Pancreas (tissue), 10 donors: ENCODE measurements around the gene PLAU. TPM values are rescaled to one million over a fixed set of nuclear protein-coding genes. Genes with fewer than 3 reads are reported as not detected.
A peak's percentile ranks its signal among the peaks of the same experiment; 100 is the strongest.

Experiments
- ATAC-seq, 4 donors: fragments of 200-7000 bp; cut with Tn5 transposase; one replicate each; pipeline versions ENCODE4 v1.8.0 to v1.9.1; 2020; ENCODE audit warnings: mild to moderate bottlenecking in 4 of 4, moderate library complexity in 4 of 4
- DNase-seq, 6 donors: peaks; one replicate each; pipeline ENCODE4 v3.0.0-alpha.2; 2020
- FAIRE-seq: peaks from 2 replicates; lab custom pipeline; 2012; peaks lifted over from hg19 to GRCh38; lab: Jason Lieb, UNC
- H3K27ac ChIP-seq, 4 donors: fragments of 200-600 bp; sonication (generic); 1 replicate in 3 of 4; 2 replicates in 1 of 4; pipeline versions ENCODE4 v1.5.0 to v1.8.0; 2020
- H3K27me3 ChIP-seq, 4 donors: fragments of 200-600 bp; one replicate each; pipeline ENCODE4 v1.8.0; 2021
- H3K36me3 ChIP-seq, 3 donors: fragments of 200-600 bp; sonication (generic) in 1 of 3; one replicate each; pipeline versions ENCODE4 v1.5.0 to v1.8.0; 2020 to 2021
- H3K4me1 ChIP-seq, 3 donors: fragments of 200-600 bp; one replicate each; pipeline ENCODE4 v1.8.0; 2021
- H3K4me3 ChIP-seq, 4 donors: fragments of 200-600 bp; sonication (generic) in 2 of 4; one replicate each; pipeline versions ENCODE4 v1.5.0 to v1.8.0; 2020 to 2021
- H3K9me3 ChIP-seq, 4 donors: fragments of 200-600 bp; one replicate each; pipeline ENCODE4 v1.8.0; 2021
- WGBS, 2 donors: extraction: QIAGEN DNeasy Blood & Tissue Kit; methylation state at CpG; one replicate each; pipeline ENCODE4 v1.1.7; 2013; 5-methylcytosine and 5-hydroxymethylcytosine counted together
- intact Hi-C, 3 donors: fragments of 100-400 bp; cut with DNase I; formaldehyde crosslinking; loops; one replicate each; pipeline versions ENCODE4 v1.11.1 to v1.14.2; 2022
- polyA plus RNA-seq, 2 donors: library from polyadenylated mRNA; stranded (reverse); fragments of 200-250 nt; gene quantifications; one replicate each; pipeline ENCODE4 v1.2.3, GENCODE V29; 2013
- total RNA-seq, 6 donors: library from RNA; stranded (reverse); fragmentation: NEBNext Ultra II Directional in 4 of 6; extraction: Animal tissue kit (Norgen Biotek cat#: 25700) in 4 of 6; gene quantifications; one replicate each; pipeline versions ENCODE4 v1.2.1 to v1.2.4, GENCODE V29; 2021 to 2023
- TF ChIP-seq, protein P1 (sequence below), 4 donors: fragments of 200-600 bp; sonication (generic) in 3 of 4; IDR thresholded peaks; one replicate each; pipeline versions ENCODE4 v1.5.0 to v1.8.0; 2021; ENCODE audit warnings: antibody characterized with exemption in 4 of 4
- donor health status: healthy with polysubstance abuse.
- donor health status: DM: no; HTN: no; CAD: no; lungs with moderate emphysema.
- donor health status: DM: no; HTN: no; CAD: no.
- donor health status: control.
- donor health status: control.
- donor health status: Bipolar disorder and iron deficiency.
- donor health status: DM: yes; HTN: yes; CAD: no.
- donor health status: DM: no; HTN: no; CAD: no.
- donor health status: DM: no; HTN: no; CAD: no.
- donor health status: DM: yes; HTN: yes; CAD: no.

PLAU gene
- total RNA-seq: 10 to 100 TPM in 2 of 6 donors, 1 to 10 TPM in 4; 1.5 to 16.3 (median 3.6) TPM
- 1 to 10 TPM; 3.0 to 6.4 TPM for polyA plus RNA-seq

DNA sequence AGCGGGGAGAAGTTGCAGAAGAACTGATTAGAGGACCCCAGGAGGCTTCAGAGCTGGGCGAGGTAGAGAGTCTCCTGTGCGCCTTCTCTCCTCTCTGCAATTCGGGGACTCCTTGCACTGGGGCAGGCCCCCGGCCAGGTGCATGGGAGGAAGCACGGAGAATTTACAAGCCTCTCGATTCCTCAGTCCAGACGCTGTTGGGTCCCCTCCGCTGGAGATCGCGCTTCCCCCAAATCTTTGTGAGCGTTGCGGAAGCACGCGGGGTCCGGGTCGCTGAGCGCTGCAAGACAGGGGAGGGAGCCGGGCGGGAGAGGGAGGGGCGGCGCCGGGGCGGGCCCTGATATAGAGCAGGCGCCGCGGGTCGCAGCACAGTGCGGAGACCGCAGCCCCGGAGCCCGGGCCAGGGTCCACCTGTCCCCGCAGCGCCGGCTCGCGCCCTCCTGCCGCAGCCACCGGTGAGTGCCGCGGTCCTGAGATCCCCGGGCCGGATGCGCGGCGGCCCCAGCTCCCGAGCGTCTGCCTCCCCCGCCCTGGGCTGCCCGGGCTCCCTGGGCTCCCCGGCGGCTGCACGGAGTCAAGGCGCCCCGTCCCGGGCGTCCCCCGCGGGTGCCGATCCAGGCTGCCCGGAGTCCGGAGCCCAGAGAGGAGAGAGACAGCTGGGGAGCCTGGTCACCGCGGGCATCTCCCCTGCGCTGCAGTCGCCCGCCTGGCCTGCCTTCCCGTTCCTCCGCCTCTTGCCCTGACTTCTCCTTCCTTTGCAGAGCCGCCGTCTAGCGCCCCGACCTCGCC is at the start of gene PLAU:
Gene PLAU (plus strand): TSS at position 369 of the 789 bp plus-strand sequence. CDS start 424 bp downstream, outside the sequence.
- no peaks in the 10 kb centered on the region for H3K9me3 ChIP-seq
- H3K27me3 ChIP-seq: no peaks in the 10 kb centered on the region
- TF ChIP-seq, protein P1, sequence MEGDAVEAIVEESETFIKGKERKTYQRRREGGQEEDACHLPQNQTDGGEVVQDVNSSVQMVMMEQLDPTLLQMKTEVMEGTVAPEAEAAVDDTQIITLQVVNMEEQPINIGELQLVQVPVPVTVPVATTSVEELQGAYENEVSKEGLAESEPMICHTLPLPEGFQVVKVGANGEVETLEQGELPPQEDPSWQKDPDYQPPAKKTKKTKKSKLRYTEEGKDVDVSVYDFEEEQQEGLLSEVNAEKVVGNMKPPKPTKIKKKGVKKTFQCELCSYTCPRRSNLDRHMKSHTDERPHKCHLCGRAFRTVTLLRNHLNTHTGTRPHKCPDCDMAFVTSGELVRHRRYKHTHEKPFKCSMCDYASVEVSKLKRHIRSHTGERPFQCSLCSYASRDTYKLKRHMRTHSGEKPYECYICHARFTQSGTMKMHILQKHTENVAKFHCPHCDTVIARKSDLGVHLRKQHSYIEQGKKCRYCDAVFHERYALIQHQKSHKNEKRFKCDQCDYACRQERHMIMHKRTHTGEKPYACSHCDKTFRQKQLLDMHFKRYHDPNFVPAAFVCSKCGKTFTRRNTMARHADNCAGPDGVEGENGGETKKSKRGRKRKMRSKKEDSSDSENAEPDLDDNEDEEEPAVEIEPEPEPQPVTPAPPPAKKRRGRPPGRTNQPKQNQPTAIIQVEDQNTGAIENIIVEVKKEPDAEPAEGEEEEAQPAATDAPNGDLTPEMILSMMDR (IDR thresholded peaks at IDR 0.05): no peak
- peaks cover 0 to 4% (median 0%) of the 10 kb centered on the region in 3 donors for H3K4me1 ChIP-seq
- WGBS, 2 donors: 1 to 3% methylated on average over 41 to 74 of the region's 74 CpGs
- peak within 1 kb of the TSS; percentile 31 to 76 (median 40) for H3K4me3 ChIP-seq
- no peaks in the 10 kb centered on the region for H3K36me3 ChIP-seq
- peak within 1 kb of the TSS in 2 of 4 donors; percentile 57 to 69 for H3K27ac ChIP-seq
- intact Hi-C loops: no loop called here
- peak in 5 of 6 donors; percentile 15 to 77 (median 33) for DNase-seq
- ATAC-seq: peak; percentile 39 to 69 (median 66)
- no peak for FAIRE-seq

DNA sequence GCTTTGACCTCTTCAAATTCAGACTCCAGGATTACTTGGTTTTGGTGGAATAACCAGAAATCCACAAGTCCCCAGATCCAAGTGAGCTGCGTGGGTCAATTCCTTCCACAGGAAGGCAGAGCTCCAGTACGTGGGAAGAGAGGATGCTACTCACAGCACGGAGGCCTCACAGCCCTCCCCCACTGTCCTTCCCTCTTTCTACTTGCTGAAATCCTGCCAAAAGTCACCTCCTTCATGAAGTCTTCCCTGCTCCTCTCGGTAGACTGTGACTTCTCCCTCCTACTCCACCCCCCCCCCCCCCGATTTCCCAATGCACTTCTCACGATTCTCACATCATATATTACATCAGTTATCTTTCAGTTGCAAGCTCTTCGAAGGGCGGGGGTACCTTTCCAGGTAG is 48.9 kb upstream of the PLAU start:
- TF ChIP-seq, protein P1 (IDR thresholded peaks at IDR 0.05): no peak
- 80 to 86% methylated on average over 8 of the region's 8 CpGs for WGBS, 2 donors

DNA sequence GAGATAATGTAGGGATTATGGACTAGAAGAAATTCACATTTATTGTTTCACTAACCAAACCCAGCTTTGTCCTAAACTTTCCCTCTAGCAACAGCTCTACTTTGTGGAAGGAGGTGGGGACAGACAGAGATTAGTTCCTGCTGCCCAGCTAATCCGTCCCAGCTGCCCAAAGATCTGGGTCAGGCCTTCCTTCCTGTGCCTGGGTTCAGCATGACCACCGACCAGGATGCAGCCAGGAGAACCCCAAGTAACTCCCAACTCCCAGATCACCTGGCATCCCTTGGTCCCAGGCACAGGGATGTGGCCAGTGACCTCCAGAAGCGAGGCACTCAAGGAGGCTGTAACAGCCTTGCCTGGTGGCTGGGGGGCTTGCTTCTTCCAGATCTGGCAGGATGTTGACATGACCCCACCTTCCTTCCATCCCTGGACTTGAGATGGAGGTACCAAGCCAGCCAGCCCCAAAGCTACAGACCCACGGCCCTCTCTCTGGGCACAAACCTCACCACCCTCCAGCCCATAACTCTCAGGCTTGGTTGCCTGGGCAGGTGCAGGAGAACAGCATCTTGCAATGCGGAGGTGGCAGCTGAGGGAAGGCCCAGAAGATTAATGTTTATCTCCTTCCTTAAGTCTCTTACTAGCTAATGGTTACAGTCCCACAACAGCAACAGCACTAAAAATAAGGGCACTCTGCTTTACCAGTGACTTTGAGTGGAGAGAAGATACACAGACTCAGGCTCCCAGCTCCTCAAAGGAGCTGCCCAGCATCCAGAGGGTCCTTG is 47.7 kb upstream of the PLAU start:
- intact Hi-C loops: no loop called here
- H3K9me3 ChIP-seq: no peaks in the 10 kb centered on the region
- H3K36me3 ChIP-seq: no peaks in the 10 kb centered on the region
- no peaks in the 10 kb centered on the region for H3K27me3 ChIP-seq
- TF ChIP-seq, protein P1 (IDR thresholded peaks at IDR 0.05): no peak
- FAIRE-seq (no peak), ATAC-seq (no peak), DNase-seq (peak in 1 of 6 donors; percentile 20)
- no peaks in the 10 kb centered on the region for H3K4me1 ChIP-seq
- H3K4me3 ChIP-seq: no peak overlapping the region
- WGBS, 2 donors: 83% methylated on average over 5 of the region's 5 CpGs
- H3K27ac ChIP-seq: no peak overlapping the region

More for the DNA sequence above, 48.9 kb upstream of the PLAU start:
- Histone ChIP-seq H3K4me1 (no peaks in the 10 kb centered on the region), H3K27ac (no peak overlapping the region), H3K27me3 (no peaks in the 10 kb centered on the region), H3K36me3 (no peaks in the 10 kb centered on the region), H3K9me3 (no peaks in the 10 kb centered on the region), H3K4me3 (no peak overlapping the region)
- FAIRE-seq (no peak), DNase-seq (no peak), ATAC-seq (no peak)
- intact Hi-C loops: no loop called here

DNA sequence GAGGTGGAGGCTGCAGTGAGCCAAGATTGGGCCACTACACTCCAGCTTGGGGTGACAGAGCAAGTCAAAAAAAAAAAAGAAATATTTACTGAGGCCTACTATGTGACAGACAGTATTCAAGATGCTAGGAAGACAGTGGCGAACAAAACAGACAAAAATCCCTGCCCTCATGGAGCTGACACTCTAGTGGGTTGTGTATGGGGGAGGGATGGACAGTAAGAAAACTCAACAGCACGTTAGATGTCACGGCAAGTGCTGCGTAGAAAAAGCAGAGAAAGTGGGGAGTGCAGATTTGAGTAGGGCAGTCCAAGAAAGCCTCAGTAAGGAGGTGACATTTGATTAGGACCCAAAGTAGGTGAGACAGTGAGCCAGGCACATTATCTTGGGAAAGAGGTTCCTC is 46.7 kb upstream of the PLAU start:
- Histone ChIP-seq H3K27me3 (no peaks in the 10 kb centered on the region), H3K4me1 (no peaks in the 10 kb centered on the region), H3K36me3 (no peaks in the 10 kb centered on the region), H3K9me3 (no peaks in the 10 kb centered on the region), H3K27ac (no peak overlapping the region), H3K4me3 (no peak overlapping the region)
- intact Hi-C loops: no loop called here
- WGBS, 2 donors: 93 to 97% methylated on average over 4 of the region's 4 CpGs
- DNase-seq: no peak
- TF ChIP-seq, protein P1 (IDR thresholded peaks at IDR 0.05): no peak
- ATAC-seq: no peak
- no peak for FAIRE-seq
